Amniotic stem cell (primary cell): ENCODE data around the gene RPS6KL1.

Experiments used
- DNase-seq: peaks from one replicate; lab custom pipeline; 2025; lab: John Stamatoyannopoulos, UW

RPS6KL1 gene

GRCh38 chr14:74912111-74912510 is 10.9 kb downstream of the RPS6KL1 start:
- DNase-seq, result no peak

GRCh38 chr14:74911704-74912103 is 11.4 kb downstream of the RPS6KL1 start:
- no peak for DNase-seq

- no peak for DNase-seq
These were observed 11.8 kb downstream of the RPS6KL1 start for GRCh38 chr14:74911221-74911620.

GRCh38 chr14:74910556-74910955 is 12.5 kb downstream of the RPS6KL1 start:
- no peak for DNase-seq

- DNase-seq, result no peak
These were observed 13.1 kb downstream of the RPS6KL1 start for GRCh38 chr14:74909911-74910310.

- no peak for DNase-seq
These were observed 13.6 kb downstream of the RPS6KL1 start for GRCh38 chr14:74909501-74909900.

- no peak for DNase-seq
These were observed 14.2 kb downstream of the RPS6KL1 start for GRCh38 chr14:74908861-74909341.

GRCh38 chr14:74907744-74908143 is 15.3 kb downstream of the RPS6KL1 start:
- no peak for DNase-seq

- DNase-seq, result no peak
These were observed 16.0 kb downstream of the RPS6KL1 start for GRCh38 chr14:74906925-74907521.

GRCh38 chr14:74905595-74906142 is 17.4 kb downstream of the RPS6KL1 start:
- peak; percentile 14 for DNase-seq

GRCh38 chr14:74904635-74905503 is 18.2 kb downstream of the RPS6KL1 start:
- DNase-seq, result no peak

- DNase-seq, result no peak
These were observed 19.9 kb downstream of the RPS6KL1 start for GRCh38 chr14:74902941-74903705.

GRCh38 chr14:74898694-74899093 is 24.4 kb downstream of the RPS6KL1 start:
- DNase-seq, result no peak

GRCh38 chr14:74898083-74898482 is 25.0 kb downstream of the RPS6KL1 start:
- no peak for DNase-seq

- DNase-seq, result no peak
These were observed 25.4 kb downstream of the RPS6KL1 start for GRCh38 chr14:74897642-74898041.

- no peak for DNase-seq
These were observed 26.7 kb downstream of the RPS6KL1 start for GRCh38 chr14:74896400-74896799.

GRCh38 chr14:74893614-74894091 is 29.4 kb downstream of the RPS6KL1 start:
- no peak for DNase-seq

GRCh38 chr14:74892745-74893144 is 30.3 kb downstream of the RPS6KL1 start:
- DNase-seq, result no peak

GRCh38 chr14:74891870-74892269 is 31.2 kb downstream of the RPS6KL1 start:
- no peak for DNase-seq

- DNase-seq, result no peak
These were observed 32.8 kb downstream of the RPS6KL1 start for GRCh38 chr14:74890262-74890661.

- no peak for DNase-seq
These were observed 34.6 kb downstream of the RPS6KL1 start for GRCh38 chr14:74888164-74889158.
